GM11168 (cell line): ENCODE results near the gene TMPRSS11F.

Experiments
- in situ Hi-C: fragments of 300-500 bp; cut with MboI; formaldehyde crosslinking; loops from one replicate; pipeline ENCODE4 v1.12.0; 2022; ENCODE audit warnings: low sequenced_read_pairs; ENCODE audit not compliant: unreplicated experiment

The TMPRSS11F gene

GRCh38 chr4:68082758-68083157, 46.9 kb downstream of the TMPRSS11F start:
- in situ Hi-C loops, result no loop called here

- in situ Hi-C loops, result no loop called here
These were observed 49.7 kb downstream of the TMPRSS11F start for GRCh38 chr4:68079928-68080327.

GRCh38 chr4:68077737-68078136, 51.9 kb downstream of the TMPRSS11F start:
- in situ Hi-C loops, result no loop called here

- in situ Hi-C loops, result no loop called here
These were observed 52.4 kb downstream of the TMPRSS11F start for GRCh38 chr4:68077301-68077700.

- in situ Hi-C loops, result no loop called here
These were observed 53.5 kb downstream of the TMPRSS11F start for GRCh38 chr4:68076194-68076593.

GRCh38 chr4:68074397-68074796, 55.3 kb downstream of the TMPRSS11F start:
- in situ Hi-C loops, result no loop called here

GRCh38 chr4:68070302-68070701, 59.4 kb downstream of the TMPRSS11F start:
- in situ Hi-C loops, result no loop called here

- in situ Hi-C loops, result no loop called here
These were observed 67.2 kb downstream of the TMPRSS11F start for GRCh38 chr4:68062501-68062900.

GRCh38 chr4:68038272-68038671, 91.4 kb downstream of the TMPRSS11F start:
- in situ Hi-C loops, result no loop called here

GRCh38 chr4:68021185-68021584, 108.5 kb downstream of the TMPRSS11F start:
- in situ Hi-C loops, result no loop called here

- in situ Hi-C loops, result no loop called here
These were observed 118.0 kb downstream of the TMPRSS11F start for GRCh38 chr4:68011684-68012083.
